HEK293T (cell line): ENCODE results near the gene GOLGA8A.
"Not testable (repeated sequence)": the region's sequence is repeated elsewhere in the genome, so short reads cannot be mapped to it uniquely, and the experiment has no call there.

Experiments used
- ARNT ChIP-seq: fragments of 450-650 bp; IDR thresholded peaks from 2 replicates; pipeline ENCODE4 v1.6.1; 2017; ENCODE audit warnings: mild to moderate bottlenecking
- BHLHE40 ChIP-seq: fragments of 450-650 bp; IDR thresholded peaks from 2 replicates; pipeline ENCODE4 v1.6.1; 2016; ENCODE audit warnings: mild to moderate bottlenecking, moderate library complexity, borderline replicate concordance
- CTBP1 ChIP-seq: fragments of 450-650 bp; IDR thresholded peaks from 2 replicates; pipeline ENCODE4 v1.6.1; 2016; ENCODE audit warnings: borderline replicate concordance
- ELF4 ChIP-seq: fragments of 450-650 bp; IDR thresholded peaks from 2 replicates; pipeline ENCODE4 v1.6.1; 2017; ENCODE audit warnings: antibody characterized with exemption
- FOXA1 ChIP-seq: fragments of 450-650 bp; IDR thresholded peaks from 2 replicates; pipeline ENCODE4 v1.6.1; 2016; ENCODE audit warnings: mild to moderate bottlenecking
- FOXK2 ChIP-seq: fragments of 450-650 bp; IDR thresholded peaks from 2 replicates; pipeline ENCODE4 v1.6.1; 2016; ENCODE audit warnings: mild to moderate bottlenecking
- FOXM1 ChIP-seq: fragments of 450-650 bp; IDR thresholded peaks from 2 replicates; pipeline ENCODE4 v1.6.1; 2017; ENCODE audit warnings: mild to moderate bottlenecking, borderline replicate concordance
- HDGF ChIP-seq: fragments of 450-650 bp; IDR thresholded peaks from 2 replicates; pipeline ENCODE4 v1.6.1; 2017; ENCODE audit warnings: antibody characterized with exemption, borderline replicate concordance
- NFRKB ChIP-seq: fragments of 450-650 bp; IDR thresholded peaks from 2 replicates; pipeline ENCODE4 v1.6.1; 2016; ENCODE audit warnings: mild to moderate bottlenecking, moderate library complexity
- SP1 ChIP-seq: fragments of 450-650 bp; IDR thresholded peaks from 2 replicates; pipeline ENCODE4 v1.6.1; 2017
- SUZ12 ChIP-seq: fragments of 450-650 bp; IDR thresholded peaks from 2 replicates; pipeline ENCODE4 v1.6.1; 2016; ENCODE audit warnings: mild to moderate bottlenecking
- TARDBP ChIP-seq: fragments of 450-650 bp; IDR thresholded peaks from 2 replicates; pipeline ENCODE4 v1.6.1; 2016
- TF ChIP-seq, protein P1 (sequence below): fragments of 450-650 bp; IDR thresholded peaks from 2 replicates; pipeline ENCODE4 v1.6.1; 2016

DNA sequence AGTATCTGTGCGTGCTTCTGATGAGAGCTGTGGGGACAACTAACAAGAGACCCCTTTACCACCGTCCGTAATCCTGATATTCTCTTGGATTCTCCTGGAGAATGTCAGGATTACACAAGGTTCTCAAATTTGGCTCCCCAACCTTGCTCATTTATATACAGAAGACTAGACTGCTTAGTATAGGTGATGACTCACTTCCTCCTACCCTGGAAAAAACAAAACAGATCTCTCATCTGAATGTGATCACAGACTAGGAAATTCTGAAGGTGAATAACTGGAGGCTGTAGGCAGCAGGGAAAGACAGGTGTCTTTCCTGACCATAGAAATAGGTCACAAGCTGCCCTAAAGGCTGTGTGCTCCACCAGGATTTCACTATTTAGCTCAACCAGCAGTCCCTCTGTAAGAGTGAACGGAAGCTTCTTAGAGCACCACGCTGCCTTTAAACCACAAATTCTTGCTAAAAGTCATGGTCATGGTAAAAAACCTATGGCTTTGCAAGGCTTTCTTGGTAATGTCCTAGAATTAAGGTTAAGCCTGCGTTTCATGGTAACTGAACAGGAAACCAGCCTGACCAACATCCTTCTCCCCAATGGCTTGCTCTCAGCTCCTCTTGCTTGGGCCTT lies 39.9 kb downstream of the GOLGA8A start:
- not testable (repeated sequence) for TF ChIP-seq FOXM1, FOXK2, SUZ12, ARNT, NFRKB, SP1, BHLHE40, ELF4, HDGF, CTBP1, FOXA1, TARDBP
- TF ChIP-seq, protein P1, sequence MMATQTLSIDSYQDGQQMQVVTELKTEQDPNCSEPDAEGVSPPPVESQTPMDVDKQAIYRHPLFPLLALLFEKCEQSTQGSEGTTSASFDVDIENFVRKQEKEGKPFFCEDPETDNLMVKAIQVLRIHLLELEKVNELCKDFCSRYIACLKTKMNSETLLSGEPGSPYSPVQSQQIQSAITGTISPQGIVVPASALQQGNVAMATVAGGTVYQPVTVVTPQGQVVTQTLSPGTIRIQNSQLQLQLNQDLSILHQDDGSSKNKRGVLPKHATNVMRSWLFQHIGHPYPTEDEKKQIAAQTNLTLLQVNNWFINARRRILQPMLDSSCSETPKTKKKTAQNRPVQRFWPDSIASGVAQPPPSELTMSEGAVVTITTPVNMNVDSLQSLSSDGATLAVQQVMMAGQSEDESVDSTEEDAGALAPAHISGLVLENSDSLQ: not testable (repeated sequence)
